Endothelial cell of umbilical vein (primary cell): ENCODE measurements around the gene GRID1. TPM values are rescaled to one million over a fixed set of nuclear protein-coding genes. Genes with fewer than 3 reads are reported as not detected.

Source experiments
- BruUV-seq: library from RNA; stranded (reverse); fragments of 400-500 nt; replicated peaks from 2 replicates; lab custom pipeline; 2021; lab: Mats Ljungman, UMichigan
- CTCF ChIA-PET: fragments of 300-600, 350-600 bp; sonication (Branson Sonifier 250); formaldehyde crosslinking; loops from one replicate; lab custom pipeline; 2021; ENCODE audit warnings: antibody characterized with exemption, inconsistent platforms; lab: Charles Lee
- POLR2A ChIA-PET: fragments of 300-600, 350-600 bp; sonication (Branson Sonifier 250); formaldehyde crosslinking; loops from one replicate; lab custom pipeline; 2021; ENCODE audit warnings: antibody characterized with exemption, inconsistent platforms; lab: Charles Lee
- DNase-seq: peaks from one replicate; pipeline ENCODE4 v3.0.0-alpha.2; 2011; ENCODE audit warnings: low read depth, low spot score
- FAIRE-seq: peaks from 2 replicates; lab custom pipeline; 2011; peaks lifted over from hg19 to GRCh38; lab: Jason Lieb, UNC
- H2AFZ ChIP-seq: 2 replicates; pipeline ENCODE4 v1.6.0; 2012; ENCODE audit warnings: low read depth, low read length, control low read depth, inconsistent platforms
- H3K27ac ChIP-seq: 2 replicates; pipeline ENCODE4 v1.5.1; 2011; ENCODE audit warnings: low read depth, mild to moderate bottlenecking, control low read depth, low read length, moderate library complexity; ENCODE audit not compliant: insufficient read depth
- H3K27me3 ChIP-seq, 2 experiments: 2 replicates each; pipeline versions ENCODE4 v1.6.0 to v1.6.1; 2011; ENCODE audit warnings: low read length in 2 of 2, mixed read lengths in 1 of 2; ENCODE audit not compliant: control insufficient read depth in 2 of 2, insufficient read depth in 2 of 2
- H3K36me3 ChIP-seq, 2 experiments: 2 replicates in 1 of 2; 3 replicates in 1 of 2; pipeline ENCODE4 v1.5.1; 2011; ENCODE audit warnings: low read length in 2 of 2, mild to moderate bottlenecking in 1 of 2, moderate library complexity in 1 of 2; ENCODE audit not compliant: control insufficient read depth in 2 of 2, insufficient read depth in 2 of 2; ENCODE audit errors: extremely low read depth in 1 of 2
- H3K4me1 ChIP-seq: 3 replicates; pipeline ENCODE4 v1.5.1; 2011; ENCODE audit warnings: mild to moderate bottlenecking, low read length; ENCODE audit not compliant: control insufficient read depth, insufficient read depth; ENCODE audit errors: extremely low read depth
- H3K4me2 ChIP-seq: 2 replicates; pipeline ENCODE4 v1.6.1; 2011; ENCODE audit warnings: low read length, control low read depth, mixed read lengths; ENCODE audit not compliant: insufficient read depth
- H3K4me3 ChIP-seq, 3 experiments: fragments of 200-600 bp in 1 of 3; sonication (generic), shearing (Covaris generic) in 1 of 3; replicated peaks in 1 of 3; 2 replicates each; pipeline ENCODE4 v1.5.1; 2011 to 2016; ENCODE audit warnings: control low read depth in 3 of 3, low read length in 3 of 3, mild to moderate bottlenecking in 2 of 3, inconsistent platforms in 1 of 3, low read depth in 1 of 3, moderate library complexity in 1 of 3; ENCODE audit not compliant: insufficient read depth in 1 of 3
- H3K79me2 ChIP-seq: 2 replicates; pipeline ENCODE4 v1.6.0; 2012; ENCODE audit warnings: low read length, inconsistent platforms; ENCODE audit not compliant: control insufficient read depth, insufficient read depth
- H3K9ac ChIP-seq: replicated peaks from 2 replicates; pipeline ENCODE3; 2011; ENCODE audit warnings: low read length, control low read depth; ENCODE audit not compliant: insufficient read depth; ENCODE audit errors: extremely low read depth
- H3K9me1 ChIP-seq: replicated peaks from 3 replicates; pipeline ENCODE4 v1.6.0; 2011; ENCODE audit warnings: mild to moderate bottlenecking, low read length; ENCODE audit not compliant: control insufficient read depth, insufficient read depth; ENCODE audit errors: extremely low read depth
- H3K9me3 ChIP-seq: replicated peaks from 2 replicates; pipeline ENCODE4 v1.5.1; 2012; ENCODE audit warnings: low read length, inconsistent platforms; ENCODE audit not compliant: control insufficient read depth, insufficient read depth
- H4K20me1 ChIP-seq: replicated peaks from 2 replicates; pipeline ENCODE3; 2011; ENCODE audit warnings: mild to moderate bottlenecking, low read length; ENCODE audit not compliant: control insufficient read depth, insufficient read depth; ENCODE audit errors: extremely low read depth
- CTCF ChIP-seq, 2 donors: IDR thresholded peaks; 1 replicate in 1 of 2; 2 replicates in 1 of 2; pipeline ENCODE4 v1.5.1; 2011; ENCODE audit warnings: low read length in 2 of 2, mild to moderate bottlenecking in 2 of 2, moderate library complexity in 2 of 2, control low read depth in 1 of 2, inconsistent platforms in 1 of 2, low read depth in 1 of 2; ENCODE audit not compliant: insufficient read depth in 1 of 2; ENCODE audit errors: extremely low read depth in 1 of 2
- EZH2 ChIP-seq: IDR thresholded peaks from 2 replicates; pipeline ENCODE4 v1.6.1; 2012; ENCODE audit warnings: borderline replicate concordance, low read depth, mild to moderate bottlenecking, moderate library complexity, low read length, inconsistent platforms; ENCODE audit not compliant: severe bottlenecking
- FOS ChIP-seq: IDR thresholded peaks from 2 replicates; pipeline ENCODE4 v1.6.1; 2011; ENCODE audit warnings: mild to moderate bottlenecking, low read length, moderate library complexity, borderline replicate concordance; ENCODE audit not compliant: insufficient read depth
- GATA2 ChIP-seq: IDR thresholded peaks from 2 replicates; pipeline ENCODE4 v1.7.0; 2011; ENCODE audit warnings: low read depth, mild to moderate bottlenecking, moderate library complexity, mixed read lengths, low read length; ENCODE audit not compliant: insufficient read length, insufficient read depth
- JUN ChIP-seq: IDR thresholded peaks from 2 replicates; pipeline ENCODE4 v1.6.1; 2011; ENCODE audit warnings: borderline replicate concordance, low read depth; ENCODE audit not compliant: insufficient read length, insufficient read depth
- MAX ChIP-seq: IDR thresholded peaks from 2 replicates; pipeline ENCODE4 v1.6.1; 2011; ENCODE audit not compliant: insufficient read depth, insufficient read length
- MYC ChIP-seq: IDR thresholded peaks from one replicate; pipeline ENCODE4 v1.6.1; 2011; ENCODE audit warnings: mild to moderate bottlenecking, low read depth, low read length
- POLR2A ChIP-seq: IDR thresholded peaks from 2 replicates; pipeline ENCODE4 v1.6.1; 2012; ENCODE audit warnings: low read depth, mild to moderate bottlenecking, control low read depth, low read length
- POLR2AphosphoS5 ChIP-seq: IDR thresholded peaks from 2 replicates; pipeline ENCODE4 v1.6.1; 2012; ENCODE audit warnings: low read depth, mild to moderate bottlenecking, control low read depth, low read length, moderate library complexity; ENCODE audit not compliant: insufficient read depth
- dilution Hi-C: fragments of 300-500 bp; cut with MboI; formaldehyde crosslinking; loops from one replicate; pipeline ENCODE4 v1.15.0; 2019; ENCODE audit warnings: low sequenced_read_pairs; ENCODE audit not compliant: extremely low pct_ligation_motif_present
- intact Hi-C: fragments of 100-400 bp; cut with micrococcal nuclease; formaldehyde crosslinking; loops from one replicate; pipeline ENCODE4 v1.10.0; 2022
- polyA plus RNA-seq, 4 experiments: library from polyadenylated mRNA; depleted of rRNA in 3 of 4; stranded (reverse) in 3 of 4; unstranded in 1 of 4; fragments of >200 nt; gene quantifications; 2 replicates each; pipeline versions ENCODE4 v1.2.1 to v1.2.3, GENCODE V29; 2011 to 2012; ENCODE audit warnings: missing spikeins in 1 of 4
- total RNA-seq: library from RNA; stranded (reverse); gene quantifications from 2 replicates; pipeline ENCODE4 v1.2.3, GENCODE V29; 2021

Gene GRID1
- total and polyA plus RNA-seq, 2 donors (not counting 3 experiments of a cell fraction or from before 2014, with no cell fraction given), result not detected

GRCh38 chr10:86335257-86335656 is 31.3 kb downstream of the GRID1 start:
- no peak for DNase-seq
- H3K9ac ChIP-seq, result no peak overlapping the region
- H3K4me1 ChIP-seq, result no peaks in the 10 kb centered on the region
- H2AFZ ChIP-seq, result no peak overlapping the region
- H3K79me2 ChIP-seq, result no peaks in the 10 kb centered on the region
- H3K4me2 ChIP-seq, result no peak overlapping the region
- H4K20me1 ChIP-seq, result no peaks in the 10 kb centered on the region
- H3K27me3 ChIP-seq, result no peaks in the 10 kb centered on the region
- FAIRE-seq, result no peak
- H3K27ac ChIP-seq, result no peak overlapping the region
- no peak overlapping the region for H3K4me3 ChIP-seq
- TF ChIP-seq CTCF (IDR thresholded peaks at IDR 0.05; ENCODE audit: extremely low read depth in 1 of 2, insufficient read depth in 1 of 2, low read depth in 1 of 2, low read length in 2 of 2), result no peak
- TF ChIP-seq MAX, result no peak
- no peak for TF ChIP-seq POLR2AphosphoS5
- no peak for TF ChIP-seq MYC
- TF ChIP-seq EZH2, result no peak
- no peak for TF ChIP-seq FOS
- TF ChIP-seq POLR2A, result no peak
- TF ChIP-seq GATA2, result no peak
- TF ChIP-seq JUN, result no peak
- no TSS peak for BruUV-seq
- POLR2A ChIA-PET, result no interaction called here
- CTCF ChIA-PET, result no interaction called here
- no peaks in the 10 kb centered on the region for H3K9me1 ChIP-seq
- H3K36me3 ChIP-seq, result no peaks in the 10 kb centered on the region
- dilution Hi-C loops (no loop called here), intact Hi-C loops (no loop called here)
- no peaks in the 10 kb centered on the region for H3K9me3 ChIP-seq
